ENCODE measurements around the gene GOSR2.

DNA sequence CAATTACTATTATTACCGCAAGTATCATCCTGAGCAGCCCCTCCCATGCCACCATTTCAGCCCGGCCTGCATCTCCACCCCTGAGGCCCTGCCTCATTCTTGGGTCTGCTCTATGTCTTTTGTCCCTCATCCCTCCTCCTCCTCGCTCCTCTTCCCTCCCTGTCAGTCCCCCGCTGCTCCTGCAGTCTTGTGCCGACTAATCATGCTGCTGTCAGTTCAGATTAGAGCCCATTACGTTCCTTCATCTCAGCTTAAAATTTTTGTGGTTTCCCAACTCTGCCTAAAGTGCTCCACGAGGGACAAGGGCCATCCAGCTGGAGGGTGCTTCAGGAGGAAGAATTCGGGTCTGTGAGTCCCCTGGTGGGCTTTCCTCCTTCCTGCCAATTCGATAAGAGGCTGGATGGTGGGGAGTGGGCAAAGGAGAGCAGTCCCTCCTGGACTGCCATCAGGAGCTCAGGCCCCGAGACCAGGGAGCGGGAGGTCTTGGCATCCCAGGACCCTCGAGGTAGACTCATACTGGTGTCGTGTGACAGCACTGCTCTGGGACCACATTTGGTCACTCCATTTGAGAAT, 32.9 kb upstream of the GOSR2 start:
- TF ChIP-seq, protein P1, sequence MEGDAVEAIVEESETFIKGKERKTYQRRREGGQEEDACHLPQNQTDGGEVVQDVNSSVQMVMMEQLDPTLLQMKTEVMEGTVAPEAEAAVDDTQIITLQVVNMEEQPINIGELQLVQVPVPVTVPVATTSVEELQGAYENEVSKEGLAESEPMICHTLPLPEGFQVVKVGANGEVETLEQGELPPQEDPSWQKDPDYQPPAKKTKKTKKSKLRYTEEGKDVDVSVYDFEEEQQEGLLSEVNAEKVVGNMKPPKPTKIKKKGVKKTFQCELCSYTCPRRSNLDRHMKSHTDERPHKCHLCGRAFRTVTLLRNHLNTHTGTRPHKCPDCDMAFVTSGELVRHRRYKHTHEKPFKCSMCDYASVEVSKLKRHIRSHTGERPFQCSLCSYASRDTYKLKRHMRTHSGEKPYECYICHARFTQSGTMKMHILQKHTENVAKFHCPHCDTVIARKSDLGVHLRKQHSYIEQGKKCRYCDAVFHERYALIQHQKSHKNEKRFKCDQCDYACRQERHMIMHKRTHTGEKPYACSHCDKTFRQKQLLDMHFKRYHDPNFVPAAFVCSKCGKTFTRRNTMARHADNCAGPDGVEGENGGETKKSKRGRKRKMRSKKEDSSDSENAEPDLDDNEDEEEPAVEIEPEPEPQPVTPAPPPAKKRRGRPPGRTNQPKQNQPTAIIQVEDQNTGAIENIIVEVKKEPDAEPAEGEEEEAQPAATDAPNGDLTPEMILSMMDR (IDR thresholded peaks at IDR 0.05) = no peak
- TF ChIP-seq POLR2AphosphoS5 (IDR thresholded peaks at IDR 0.05) = no peak
- TF ChIP-seq POLR2A (IDR thresholded peaks at IDR 0.05) = no peak

Measured in breast epithelium (tissue), 3 donors.